Spleen (tissue), 7 donors: ENCODE data around the gene MARK1.

ENCODE experiments used
- CTCF ChIP-seq, 11 experiments: fragments of 200-600 bp in 7 of 11; fragments of 450-650 bp in 4 of 11; sonication (generic) in 4 of 11; IDR thresholded peaks in 8 of 11; conservative IDR thresholded peaks in 3 of 11; 1 replicate in 7 of 11; 2 replicates in 4 of 11; pipeline versions ENCODE4 v1.4.0 to v1.8.0; 2016 to 2021; ENCODE audit warnings: antibody characterized with exemption in 11 of 11, inconsistent platforms in 4 of 11, mild to moderate bottlenecking in 1 of 11
- POLR2A ChIP-seq, 3 donors: fragments of 450-650 bp; IDR thresholded peaks; one replicate each; pipeline ENCODE4 v1.5.1; 2017; ENCODE audit warnings: antibody characterized with exemption in 3 of 3, mild to moderate bottlenecking in 1 of 3
- POLR2AphosphoS5 ChIP-seq, 3 donors: sonication (generic); formaldehyde crosslinking; IDR thresholded peaks; one replicate each; pipeline ENCODE4 v1.5.1; 2017; ENCODE audit warnings: antibody characterized with exemption in 3 of 3
- donor health status: DM: no; HTN: no; CAD: no; lungs with moderate emphysema.
- donor health status: DM: no; HTN: no; CAD: no.
- donor health status: DM: no; HTN: no; CAD: no.

- no peak for TF ChIP-seq CTCF (IDR thresholded peaks at IDR 0.05 in 8 of 11, conservative IDR thresholded peaks at IDR 0.05 in 3 of 11)
- no peak for TF ChIP-seq POLR2AphosphoS5 (IDR thresholded peaks at IDR 0.05)
- no peak for TF ChIP-seq POLR2A (IDR thresholded peaks at IDR 0.05)
Observed at GRCh38 chr1:220533504-220534109, 5.7 kb downstream of the MARK1 start.
